Activated T-cell treated with anti-CD3 and anti-CD28 coated beads, Interleukin-2, amount 50 U/mL, for 72 hours (primary cell): ENCODE results near the gene LAMA5. TPM values are rescaled to one million over a fixed set of nuclear protein-coding genes. Genes with fewer than 3 reads are reported as not detected.

Experiments used
- ATAC-seq, 2 donors: fragments of 150-1000 bp; cut with Tn5 transposase; replicated peaks in 1 of 2; 2 replicates each; pipeline ENCODE4 v1.10.0; 2021; ENCODE audit warnings: moderate library complexity in 2 of 2, mild to moderate bottlenecking in 1 of 2
- DNase-seq, 2 donors: peaks; one replicate each; pipeline ENCODE4 v3.0.0; 2021 to 2022; ENCODE audit warnings: mixed read lengths in 1 of 2
- H3K27ac Mint-ChIP-seq: one replicate; pipeline ENCODE4 v1.8.0; 2022; ENCODE audit warnings: mild to moderate bottlenecking, moderate library complexity, mixed read lengths
- H3K27me3 Mint-ChIP-seq: one replicate; pipeline ENCODE4 v1.8.0; 2022; ENCODE audit warnings: low read depth, mixed read lengths
- H3K36me3 Mint-ChIP-seq, 2 donors: one replicate each; pipeline ENCODE4 v1.8.0; 2022; ENCODE audit warnings: mixed read lengths in 2 of 2, mild to moderate bottlenecking in 1 of 2; ENCODE audit not compliant: insufficient read depth in 2 of 2
- H3K4me1 Mint-ChIP-seq: one replicate; pipeline ENCODE4 v1.8.0; 2022; ENCODE audit warnings: low read depth, mixed read lengths
- H3K4me3 Mint-ChIP-seq, 2 donors: one replicate each; pipeline ENCODE4 v1.8.0; 2022; ENCODE audit warnings: mild to moderate bottlenecking in 2 of 2, mixed read lengths in 2 of 2, moderate library complexity in 2 of 2
- H3K9me3 Mint-ChIP-seq, 2 donors: one replicate each; pipeline ENCODE4 v1.8.0; 2022; ENCODE audit warnings: mixed read lengths in 2 of 2
- total RNA-seq, 2 donors: library from RNA; stranded (reverse); gene quantifications; one replicate each; pipeline ENCODE4 v1.2.3, GENCODE V29; 2022

LAMA5 gene
- total RNA-seq, 2 donors from 2014 or later = 0.86 to 0.99 TPM

DNA sequence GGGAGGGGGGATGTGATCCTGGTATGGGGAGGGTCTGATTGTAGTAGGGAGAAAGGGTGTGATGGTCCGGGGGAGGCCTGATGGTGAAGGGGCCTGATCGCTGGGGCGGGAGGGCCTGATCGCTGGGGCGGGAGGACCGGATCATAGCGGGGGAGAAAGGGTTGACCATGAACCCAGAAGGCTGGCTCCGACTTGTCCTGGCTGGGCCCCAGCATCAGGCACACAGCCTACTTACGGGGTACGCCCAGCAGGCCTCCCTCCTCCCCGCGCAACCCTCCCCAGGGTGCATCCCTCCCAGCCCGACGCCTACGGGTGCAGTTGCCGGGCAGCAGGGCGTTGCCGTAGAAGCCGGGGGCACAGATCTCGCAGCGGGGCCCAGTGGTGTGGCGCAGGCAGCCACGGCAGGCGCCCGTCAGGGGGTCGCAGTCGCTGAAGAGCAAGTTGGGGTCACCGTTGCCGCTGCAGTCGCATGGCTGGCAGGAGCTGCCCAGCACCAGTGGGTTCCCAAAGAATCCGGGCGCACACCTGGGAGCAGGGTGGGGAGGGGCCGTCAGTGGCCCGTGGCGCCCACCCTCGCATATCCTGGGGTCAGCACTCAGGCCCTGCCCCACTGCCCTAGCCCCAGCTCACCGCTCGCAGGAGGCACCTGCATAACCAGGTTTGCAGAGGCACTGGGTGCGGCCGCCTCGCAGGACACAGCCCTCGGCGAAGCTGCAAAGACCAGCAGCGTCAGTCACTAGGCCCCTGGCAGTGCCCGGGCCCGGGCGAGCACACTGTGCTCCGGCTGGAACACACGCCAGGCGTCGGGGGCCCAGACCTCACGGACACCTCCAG lies 43.7 kb downstream of the LAMA5 start:
- Mint-ChIP-seq H3K4me3 (no peak overlapping the region), H3K36me3 (no peaks in the 10 kb centered on the region), H3K27ac (no peak overlapping the region), H3K27me3 (no peaks in the 10 kb centered on the region), H3K9me3 (peaks cover 0 to 1% of the 10 kb centered on the region in 2 donors), H3K4me1 (no peaks in the 10 kb centered on the region)
- ATAC-seq (no peak), DNase-seq (no peak)

DNA sequence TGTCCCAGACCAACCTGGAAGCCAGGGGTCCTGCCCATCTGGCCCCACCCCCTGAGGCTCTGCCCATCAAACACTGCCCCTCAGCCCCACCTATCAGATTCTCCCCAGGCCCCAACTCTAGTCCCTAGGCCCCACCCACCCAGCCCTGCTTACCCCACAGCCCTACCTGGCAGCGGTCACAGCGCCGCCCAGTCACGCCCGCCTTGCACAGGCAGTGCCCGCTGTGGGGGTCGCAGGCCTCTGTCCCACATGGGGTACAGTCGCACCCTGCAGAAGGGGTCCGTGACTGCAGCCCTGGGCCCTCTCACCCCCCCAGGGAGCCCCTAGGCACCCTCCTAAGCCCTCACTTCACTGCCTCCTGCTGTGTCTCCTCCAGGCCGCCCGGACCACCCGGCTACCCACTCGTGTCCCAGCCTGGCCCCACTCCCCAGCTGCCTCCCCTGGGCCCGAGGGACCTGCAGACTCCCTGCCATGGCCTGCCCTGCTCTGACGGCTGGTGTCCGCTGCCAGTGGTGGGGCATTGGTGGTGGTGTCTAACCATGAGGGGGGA lies 44.5 kb downstream of the LAMA5 start:
- DNase-seq (no peak), ATAC-seq (no peak)
- no peaks in the 10 kb centered on the region for H3K27me3 Mint-ChIP-seq
- H3K9me3 Mint-ChIP-seq = peaks cover 0 to 1% of the 10 kb centered on the region in 2 donors
- no peaks in the 10 kb centered on the region for H3K36me3 Mint-ChIP-seq
- no peaks in the 10 kb centered on the region for H3K4me1 Mint-ChIP-seq
- H3K27ac Mint-ChIP-seq = no peak overlapping the region
- H3K4me3 Mint-ChIP-seq = no peak overlapping the region

DNA sequence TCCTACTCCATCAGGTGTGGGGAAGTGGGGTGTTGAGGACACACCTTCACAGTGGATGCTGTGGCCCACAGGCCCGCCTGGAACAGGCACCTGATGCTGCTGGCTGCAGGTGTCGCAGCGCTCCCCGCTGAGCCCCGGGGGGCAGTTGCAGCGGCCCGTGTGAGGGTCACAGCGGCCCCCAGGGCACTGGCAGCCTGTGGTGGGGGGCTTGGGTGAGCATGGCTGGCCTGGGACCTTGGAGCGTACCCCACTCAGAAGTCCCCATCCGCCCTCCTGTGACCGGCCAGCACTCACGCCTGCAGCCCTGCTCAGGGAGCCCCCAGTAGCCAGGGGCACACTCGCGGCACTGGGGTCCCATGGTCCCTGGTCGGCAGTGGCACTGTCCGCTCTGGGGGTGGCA lies 45.1 kb downstream of the LAMA5 start:
- peaks cover 0 to 1% of the 10 kb centered on the region in 2 donors for H3K9me3 Mint-ChIP-seq
- no peaks in the 10 kb centered on the region for H3K36me3 Mint-ChIP-seq
- H3K27me3 Mint-ChIP-seq = no peaks in the 10 kb centered on the region
- no peak overlapping the region for H3K4me3 Mint-ChIP-seq
- DNase-seq = no peak
- no peak overlapping the region for H3K27ac Mint-ChIP-seq
- no peak for ATAC-seq
- H3K4me1 Mint-ChIP-seq = no peaks in the 10 kb centered on the region

DNA sequence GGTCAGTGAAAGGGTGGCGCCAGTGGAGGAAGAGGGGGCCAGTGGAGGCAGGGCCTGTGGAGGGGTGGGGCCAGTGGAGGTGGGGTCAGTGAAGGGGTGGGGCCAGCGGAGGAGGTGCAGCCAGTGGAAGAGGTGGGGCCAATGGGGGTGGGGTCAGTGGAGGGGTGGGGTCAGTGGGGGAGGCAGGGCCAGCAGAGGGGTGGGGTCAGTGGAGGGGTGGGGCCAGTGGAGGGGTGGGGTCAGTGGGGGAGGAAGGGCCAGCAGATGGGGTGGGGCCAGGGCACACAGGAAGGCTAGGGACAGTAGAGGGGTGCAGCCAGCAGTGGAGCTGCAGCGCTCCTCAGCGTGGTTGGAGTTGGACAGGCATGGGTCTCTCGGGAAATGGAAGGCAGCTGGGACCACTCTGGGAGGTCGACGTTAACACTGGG lies 45.6 kb downstream of the LAMA5 start:
- H3K4me3 Mint-ChIP-seq = no peak overlapping the region
- no peak overlapping the region for H3K27ac Mint-ChIP-seq
- no peaks in the 10 kb centered on the region for H3K36me3 Mint-ChIP-seq
- no peaks in the 10 kb centered on the region for H3K4me1 Mint-ChIP-seq
- peaks cover 0 to 1% of the 10 kb centered on the region in 2 donors for H3K9me3 Mint-ChIP-seq
- H3K27me3 Mint-ChIP-seq = no peaks in the 10 kb centered on the region
- ATAC-seq (peak; percentile 45 to 49), DNase-seq (peak in 1 of 2 donors; percentile 21)

DNA sequence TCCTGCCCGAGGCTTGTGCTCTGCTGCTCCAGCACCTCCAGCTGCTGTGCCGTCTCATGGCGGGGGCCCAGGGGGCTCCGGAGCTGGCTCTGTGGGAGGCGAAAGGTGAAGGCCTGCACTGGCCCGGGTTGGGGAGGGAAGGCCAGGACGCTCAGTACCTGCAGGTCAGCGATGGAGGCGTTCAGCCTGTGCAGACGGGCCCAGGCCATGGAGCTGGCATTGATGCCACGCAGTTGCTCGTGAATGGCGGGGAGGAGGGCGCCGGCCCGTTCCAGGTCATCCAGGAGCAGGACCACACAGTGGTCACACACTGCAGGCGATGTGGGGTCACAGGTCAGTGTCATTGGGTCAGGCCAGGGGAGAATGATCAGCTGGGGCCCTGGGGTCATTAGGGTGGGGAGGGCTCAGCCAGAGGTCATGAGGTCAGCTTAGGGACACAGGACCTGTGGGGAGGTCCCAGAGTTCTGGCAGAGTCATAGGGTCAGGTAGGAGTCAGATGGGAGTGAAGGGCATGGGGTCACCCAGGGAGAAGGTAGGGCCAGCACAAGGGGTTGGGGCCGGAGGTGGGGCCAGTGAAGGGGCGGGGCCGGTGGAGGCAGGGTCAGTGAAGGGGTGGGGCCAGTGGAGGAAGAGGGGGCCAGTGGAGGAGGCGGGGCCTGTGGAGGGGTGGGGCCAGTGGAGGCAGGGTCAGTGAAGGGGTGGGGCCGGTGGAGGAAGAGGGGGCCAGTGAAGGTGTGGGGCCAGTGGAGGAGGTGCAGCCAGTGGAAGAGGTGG lies 46.3 kb downstream of the LAMA5 start:
- ATAC-seq (peak in 1 of 2 donors; percentile 8), DNase-seq (peak in 1 of 2 donors; percentile 30)
- Mint-ChIP-seq H3K4me1 (no peaks in the 10 kb centered on the region), H3K36me3 (no peaks in the 10 kb centered on the region), H3K9me3 (peaks cover 0 to 1% of the 10 kb centered on the region in 2 donors), H3K4me3 (no peak overlapping the region), H3K27me3 (no peaks in the 10 kb centered on the region), H3K27ac (no peak overlapping the region)

DNA sequence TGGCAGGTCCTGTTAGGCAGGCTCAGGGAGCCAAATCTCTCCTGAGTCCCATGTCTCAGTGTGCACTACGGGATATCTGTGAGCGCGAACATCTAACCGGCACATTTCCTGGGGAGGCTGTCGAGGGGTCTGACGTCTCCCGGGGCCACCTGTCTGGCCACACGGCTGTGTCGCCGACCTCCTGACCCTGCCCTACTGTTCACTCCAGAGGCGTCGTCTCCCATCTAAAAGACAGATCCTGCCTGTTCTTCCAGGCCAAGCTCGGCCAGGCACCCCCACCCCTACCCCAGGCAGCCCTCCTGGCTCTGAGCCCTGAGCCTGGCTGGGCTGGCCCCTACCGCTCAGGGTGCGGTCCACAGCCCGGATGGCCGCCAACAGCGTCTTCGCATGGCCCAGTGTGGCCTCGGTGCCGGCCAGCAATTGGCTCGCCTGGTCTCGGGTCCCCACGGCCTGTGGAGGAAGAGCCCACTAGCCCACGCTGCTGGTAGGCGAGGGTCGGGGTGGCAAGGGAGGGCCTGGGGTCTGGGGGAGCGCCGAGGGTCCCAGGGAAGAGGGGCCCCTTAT lies 47.7 kb downstream of the LAMA5 start:
- H3K27me3 Mint-ChIP-seq = no peaks in the 10 kb centered on the region
- H3K4me3 Mint-ChIP-seq = no peak overlapping the region
- ATAC-seq = no peak
- no peaks in the 10 kb centered on the region for H3K36me3 Mint-ChIP-seq
- DNase-seq = no peak
- H3K27ac Mint-ChIP-seq = no peak overlapping the region
- H3K4me1 Mint-ChIP-seq = no peaks in the 10 kb centered on the region
- peaks cover 0 to 1% of the 10 kb centered on the region in 2 donors for H3K9me3 Mint-ChIP-seq

DNA sequence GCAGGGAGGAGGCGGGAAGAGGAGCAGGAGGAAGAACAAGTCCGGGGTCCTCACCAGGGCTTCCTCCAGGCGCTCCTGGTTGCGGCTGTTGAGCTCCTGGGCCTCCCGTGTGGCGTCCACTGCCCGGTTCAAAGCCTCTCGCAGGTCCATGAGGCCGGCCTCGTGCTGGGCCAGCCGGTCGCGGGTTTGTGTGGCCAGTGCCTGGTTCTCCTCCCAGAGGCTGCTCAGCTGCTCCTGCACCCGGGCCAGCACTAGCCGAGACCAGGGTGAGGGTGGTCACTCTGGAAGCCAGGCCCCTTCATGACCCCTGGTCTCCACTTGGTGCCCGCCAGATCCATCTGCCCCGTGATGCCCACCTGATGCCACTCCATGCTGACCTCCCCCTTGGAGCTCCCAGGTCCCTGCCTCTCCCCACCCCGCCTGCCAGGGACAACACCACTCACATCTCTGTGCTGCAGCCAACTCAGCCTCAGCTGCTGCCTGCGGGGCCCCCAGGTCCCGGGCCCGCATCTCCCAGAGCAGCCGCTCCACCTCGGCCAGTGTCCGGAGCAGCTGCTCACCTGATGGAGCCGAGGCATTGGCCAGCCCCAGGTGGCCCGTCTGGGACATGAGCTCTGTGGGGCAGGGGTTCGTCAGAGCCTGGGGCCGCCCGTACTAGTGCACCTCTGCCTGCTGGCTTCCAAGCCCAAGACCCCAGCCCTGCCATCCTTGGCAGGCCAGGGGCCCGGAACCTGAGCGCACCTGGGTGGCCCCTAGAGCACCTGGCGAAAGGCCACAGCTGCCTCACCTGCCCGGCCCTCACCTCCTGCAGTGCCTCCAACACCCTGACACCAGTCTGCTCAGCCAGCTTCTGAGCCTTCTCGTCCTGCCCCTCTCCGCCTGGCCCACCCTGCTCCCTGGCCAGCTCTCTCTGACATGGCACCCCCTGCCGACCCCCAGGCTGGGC lies 48.4 kb downstream of the LAMA5 start:
- Mint-ChIP-seq H3K9me3 (peaks cover 0 to 1% of the 10 kb centered on the region in 2 donors), H3K4me1 (no peaks in the 10 kb centered on the region), H3K27me3 (no peaks in the 10 kb centered on the region), H3K27ac (no peak overlapping the region), H3K36me3 (no peaks in the 10 kb centered on the region), H3K4me3 (no peak overlapping the region)
- ATAC-seq = peak; percentile 20 to 28
- peak in 1 of 2 donors; percentile 26 for DNase-seq

DNA sequence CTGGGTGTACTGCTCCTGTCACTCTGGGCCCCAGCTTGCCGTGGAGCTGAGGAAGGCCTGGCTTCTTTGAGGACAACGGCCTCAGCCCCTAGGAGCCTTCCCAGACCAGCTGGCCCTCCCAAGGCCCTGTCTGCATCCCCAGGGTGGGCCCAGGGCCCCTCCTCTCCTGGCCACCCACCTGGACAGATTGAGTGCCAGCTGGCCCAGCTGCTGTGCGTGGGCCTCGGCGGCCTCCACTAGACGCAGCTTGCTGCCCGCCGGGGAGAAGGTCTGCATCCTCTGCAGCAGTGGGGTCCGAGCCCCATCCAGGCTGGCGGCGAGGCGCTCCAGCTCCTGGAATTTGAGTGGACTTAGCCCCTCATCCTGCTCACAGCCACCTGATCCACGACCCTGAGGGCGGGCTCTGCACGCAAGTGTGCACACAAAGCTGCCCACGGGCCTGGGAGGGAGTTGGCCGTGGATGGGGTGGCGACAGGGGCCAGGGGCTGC lies 49.9 kb downstream of the LAMA5 start:
- no peak for DNase-seq
- Mint-ChIP-seq H3K4me3 (no peak overlapping the region), H3K36me3 (no peaks in the 10 kb centered on the region), H3K27me3 (no peaks in the 10 kb centered on the region), H3K4me1 (no peaks in the 10 kb centered on the region), H3K27ac (no peak overlapping the region), H3K9me3 (peaks cover 0 to 1% of the 10 kb centered on the region in 2 donors)
- ATAC-seq = no peak

DNA sequence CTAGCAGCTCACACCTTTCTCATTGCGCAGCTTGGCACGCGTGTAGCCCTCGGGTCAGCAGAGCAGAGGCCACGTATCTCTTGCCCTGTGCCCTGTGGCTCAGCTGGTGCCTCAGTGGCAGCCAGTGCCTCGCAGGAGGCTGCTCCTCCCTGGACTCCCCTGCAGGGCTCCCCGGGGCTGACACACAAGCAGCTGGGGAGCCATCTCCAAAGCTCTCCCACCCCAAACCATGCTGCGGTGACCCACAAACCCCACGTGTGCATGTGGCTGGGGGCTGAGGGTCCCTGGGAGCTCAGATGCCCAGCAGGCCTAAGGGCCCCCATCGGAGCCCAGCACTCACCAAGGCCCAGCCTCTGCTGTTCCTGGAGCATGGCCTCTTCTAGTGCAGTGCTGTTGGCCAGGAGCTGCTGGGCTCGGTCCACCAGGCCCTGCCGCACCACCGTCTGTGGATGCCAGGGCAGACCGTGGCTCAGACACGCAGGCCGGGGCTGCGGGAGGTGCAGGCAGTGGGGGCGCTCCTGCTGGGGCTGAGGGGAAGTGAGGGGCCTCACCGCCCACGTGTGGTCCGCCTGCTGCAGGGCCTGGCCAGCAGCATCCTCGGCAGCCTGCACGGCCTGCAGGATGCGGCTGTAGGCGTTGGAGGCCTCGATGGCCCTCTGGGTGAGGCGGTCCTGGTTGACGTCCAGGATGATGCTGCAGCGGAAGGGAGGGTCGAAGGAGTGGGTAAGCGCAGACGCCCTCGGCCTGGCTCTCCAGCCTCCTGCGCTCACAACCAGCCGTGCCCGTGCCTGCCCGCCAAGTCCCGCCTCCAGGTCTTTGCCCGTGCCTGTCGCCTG lies 50.6 kb downstream of the LAMA5 start:
- H3K27me3 Mint-ChIP-seq = no peaks in the 10 kb centered on the region
- no peak overlapping the region for H3K27ac Mint-ChIP-seq
- no peaks in the 10 kb centered on the region for H3K4me1 Mint-ChIP-seq
- DNase-seq = no peak
- H3K9me3 Mint-ChIP-seq = peaks cover 0 to 1% of the 10 kb centered on the region in 2 donors
- H3K36me3 Mint-ChIP-seq = no peaks in the 10 kb centered on the region
- H3K4me3 Mint-ChIP-seq = no peak overlapping the region
- ATAC-seq = no peak

DNA sequence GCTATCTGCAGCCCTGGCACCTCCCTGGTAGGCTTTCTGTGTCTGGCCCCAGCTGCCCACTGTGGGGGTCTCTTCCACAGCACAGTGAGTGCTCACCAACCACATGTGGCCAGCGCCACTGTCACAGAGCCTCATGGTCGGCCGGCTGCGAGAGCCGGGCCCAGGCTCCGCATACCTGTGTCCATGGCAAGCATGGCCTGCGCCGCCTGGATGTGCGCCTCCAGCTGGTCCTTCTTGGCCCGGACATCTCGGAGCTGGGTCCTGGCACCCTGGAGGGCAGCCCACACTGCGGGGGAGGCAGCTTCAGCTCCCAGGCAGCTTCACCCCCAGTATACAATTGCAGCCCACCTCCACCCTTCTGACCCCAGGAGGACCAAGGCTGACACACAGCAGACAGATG lies 51.3 kb downstream of the LAMA5 start:
- ATAC-seq = no peak
- Mint-ChIP-seq H3K4me3 (no peak overlapping the region), H3K27me3 (no peaks in the 10 kb centered on the region), H3K9me3 (peaks cover 0 to 1% of the 10 kb centered on the region in 2 donors), H3K27ac (no peak overlapping the region), H3K36me3 (no peaks in the 10 kb centered on the region), H3K4me1 (no peaks in the 10 kb centered on the region)
- no peak for DNase-seq

DNA sequence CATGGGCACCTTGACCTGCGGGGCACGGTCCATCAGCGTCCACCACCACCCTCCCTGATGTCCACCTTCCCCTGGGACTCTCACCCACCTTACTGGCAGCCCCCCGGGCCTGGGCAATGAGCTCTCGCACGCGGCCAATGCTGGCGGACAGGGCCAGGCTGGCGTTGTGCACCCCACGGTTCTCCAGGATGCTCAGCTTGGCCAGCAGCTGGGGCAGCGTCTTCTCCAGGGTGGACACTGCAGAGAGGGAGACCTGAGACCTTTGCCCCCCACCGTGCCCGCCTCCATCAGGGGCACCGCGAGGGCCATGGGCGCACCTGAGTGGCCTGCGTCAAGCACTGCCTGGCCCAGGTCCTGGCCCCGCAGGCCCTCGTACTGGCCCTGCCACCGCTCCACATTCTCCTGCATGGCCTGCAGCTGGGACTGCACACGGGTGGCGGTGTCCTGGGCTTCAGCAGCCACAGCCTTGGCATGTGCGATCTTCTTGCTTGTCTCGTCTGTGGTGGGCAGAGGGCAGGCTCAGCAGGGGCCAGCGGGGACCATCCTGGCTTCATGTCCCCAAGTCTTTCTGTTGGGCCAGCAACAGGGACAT lies 52.3 kb downstream of the LAMA5 start:
- Mint-ChIP-seq H3K27ac (no peak overlapping the region), H3K4me1 (no peaks in the 10 kb centered on the region), H3K9me3 (no peaks in the 10 kb centered on the region), H3K27me3 (no peaks in the 10 kb centered on the region), H3K4me3 (no peak overlapping the region), H3K36me3 (no peaks in the 10 kb centered on the region)
- no peak for ATAC-seq
- DNase-seq = no peak
